HG03045 (cell line): ENCODE data around the gene ANKS6.
A peak's percentile ranks its signal among the peaks of the same experiment; 100 is the strongest.

Source experiments
- ATAC-seq: cut with Tn5 transposase; IDR thresholded peaks from one replicate; pipeline ENCODE4 v1.9.1; 2021; ENCODE audit warnings: mild to moderate bottlenecking, moderate library complexity; ENCODE audit not compliant: unreplicated experiment

The ANKS6 gene

DNA sequence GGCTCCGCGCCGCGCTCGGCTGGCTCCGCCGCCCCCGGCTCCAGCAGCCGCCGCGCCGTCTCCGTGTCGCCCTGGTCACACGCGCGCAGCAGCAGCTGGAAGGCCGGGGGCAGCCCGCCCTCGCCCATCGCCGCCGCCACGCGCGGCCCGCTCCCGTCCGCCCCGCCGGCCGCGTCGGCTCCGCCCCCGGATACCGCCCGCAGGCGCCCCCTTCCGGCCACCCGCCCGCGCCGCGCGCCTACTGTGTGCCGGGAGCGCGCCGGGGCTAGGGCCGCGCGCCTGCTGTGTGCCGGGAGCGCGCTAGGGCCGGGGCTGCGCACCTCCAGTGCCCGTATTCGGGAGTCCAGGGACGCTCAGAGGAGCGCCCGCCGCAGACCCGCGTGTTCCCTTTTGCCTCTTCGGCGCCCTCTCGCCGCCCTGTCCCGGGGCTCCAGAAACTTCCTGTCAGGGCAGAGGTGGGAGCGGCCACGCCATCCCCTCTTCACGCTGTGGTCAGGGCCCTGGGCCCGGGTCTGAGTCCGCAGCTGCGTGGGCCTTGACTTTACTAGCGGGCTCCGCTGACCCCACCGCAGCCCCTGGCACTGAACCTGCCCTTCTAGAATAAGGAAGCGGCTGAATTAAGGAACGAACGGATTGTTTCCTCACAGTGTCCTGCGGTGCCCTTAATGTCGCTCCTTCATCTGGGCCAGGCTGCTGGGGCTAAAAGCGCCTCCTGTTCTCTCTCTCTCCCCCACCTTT lies at the start of gene ANKS6:
ANKS6 (minus strand) TSS at position 192 of the 738 bp plus-strand sequence; CDS start at position 128, 64 bp downstream.
- ATAC-seq = peak; percentile 88

- no peak for ATAC-seq
Observed at GRCh38 chr9:98846081-98846480, 49.7 kb upstream of the ANKS6 start.

GRCh38 chr9:98842510-98842909 lies 46.2 kb upstream of the ANKS6 start:
- no peak for ATAC-seq

- ATAC-seq = no peak
Observed at GRCh38 chr9:98839724-98840123, 43.4 kb upstream of the ANKS6 start.

GRCh38 chr9:98838868-98839565 lies 42.7 kb upstream of the ANKS6 start:
- ATAC-seq = no peak

DNA sequence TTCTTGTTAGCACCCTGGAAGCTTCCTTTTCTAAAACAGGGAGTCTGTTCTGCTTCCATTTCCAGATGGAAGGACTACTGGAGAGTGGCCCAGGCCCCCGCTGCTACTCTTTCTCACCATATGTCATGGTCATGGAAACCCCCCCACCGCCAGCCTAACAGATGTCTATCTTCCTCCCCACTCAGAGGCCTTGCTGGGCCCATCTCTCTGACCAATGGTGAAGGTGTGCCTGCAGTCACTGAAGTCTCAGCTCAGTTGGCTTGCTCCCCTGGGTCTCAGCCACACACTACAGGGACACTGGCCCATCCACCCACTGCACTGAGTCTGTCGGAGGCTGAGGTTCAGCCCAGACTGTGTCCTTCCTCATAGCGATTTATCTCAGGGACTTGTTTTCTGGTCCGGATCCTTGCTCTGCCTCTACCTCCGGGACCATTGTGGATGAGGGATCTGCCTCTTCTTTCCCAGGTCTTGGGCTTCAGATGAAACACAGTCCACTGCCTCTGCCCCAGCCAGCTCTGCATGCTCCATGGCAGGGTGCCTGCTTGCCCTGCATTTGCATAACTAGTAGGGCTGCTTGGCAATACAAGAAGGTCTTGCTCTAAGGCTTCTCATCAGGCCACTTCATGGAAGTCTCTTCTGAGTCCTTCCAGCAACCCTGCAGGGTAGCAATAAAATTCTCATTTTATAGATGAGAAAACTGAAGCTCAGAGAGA lies 42.0 kb upstream of the ANKS6 start:
- ATAC-seq = no peak

- ATAC-seq = no peak
Observed at GRCh38 chr9:98837516-98837915, 41.2 kb upstream of the ANKS6 start.

DNA sequence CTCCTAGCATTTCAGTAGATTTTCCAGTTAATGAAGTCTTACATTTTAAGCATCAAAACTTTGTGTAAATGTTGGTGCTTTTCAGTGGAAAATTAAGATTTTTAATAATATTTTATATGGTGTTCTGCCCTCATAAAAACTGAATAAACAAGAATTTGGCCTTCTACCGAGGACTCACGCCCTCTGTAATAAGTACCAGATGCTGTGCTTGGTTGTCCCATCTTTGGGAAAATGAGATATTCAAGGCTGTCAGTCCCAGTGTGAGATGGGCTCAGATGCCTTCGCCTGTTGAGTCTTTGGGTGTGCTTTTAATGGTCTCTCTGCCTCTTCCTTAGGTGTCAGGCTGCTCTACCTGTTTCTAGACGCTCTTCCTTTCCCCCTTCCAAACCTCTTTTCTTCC lies 39.9 kb upstream of the ANKS6 start:
- no peak for ATAC-seq

DNA sequence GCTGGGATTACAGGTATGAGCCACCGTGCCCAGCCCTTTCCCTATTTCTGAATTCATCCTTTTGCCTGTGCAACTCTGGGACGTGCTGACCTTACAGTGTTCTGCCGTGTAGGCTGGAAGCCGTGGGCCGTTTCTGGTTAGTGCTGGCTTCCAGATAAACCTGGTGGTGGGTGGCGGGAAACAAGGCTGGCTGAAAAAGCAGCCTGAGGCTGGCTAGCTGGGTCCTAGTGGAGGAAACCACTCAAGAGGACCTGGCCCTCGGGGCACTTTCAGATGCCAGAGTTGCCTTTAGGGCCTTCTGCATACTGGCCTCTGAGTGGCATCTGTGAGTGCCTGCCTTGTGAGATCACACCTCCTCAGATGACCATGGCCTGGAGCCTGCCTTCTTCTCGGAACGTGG lies 38.0 kb upstream of the ANKS6 start:
- ATAC-seq = no peak

- no peak for ATAC-seq
Observed at GRCh38 chr9:98833090-98833956, 37.0 kb upstream of the ANKS6 start.

DNA sequence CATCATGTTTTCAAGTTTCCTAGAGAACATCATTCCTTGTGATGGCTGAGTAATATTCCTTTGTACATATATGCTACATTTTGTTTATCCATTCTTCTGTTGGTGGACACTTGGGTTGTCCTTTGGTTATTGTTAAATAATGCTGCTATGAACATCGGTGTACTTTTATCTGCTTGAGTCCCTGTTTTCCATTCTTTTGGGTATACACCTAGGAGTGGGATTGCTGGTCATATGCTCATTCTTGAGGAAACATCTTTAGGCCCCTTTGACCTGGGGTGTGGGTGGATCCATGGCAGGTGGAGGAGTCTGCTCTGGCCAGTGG lies 36.4 kb upstream of the ANKS6 start:
- ATAC-seq = no peak

DNA sequence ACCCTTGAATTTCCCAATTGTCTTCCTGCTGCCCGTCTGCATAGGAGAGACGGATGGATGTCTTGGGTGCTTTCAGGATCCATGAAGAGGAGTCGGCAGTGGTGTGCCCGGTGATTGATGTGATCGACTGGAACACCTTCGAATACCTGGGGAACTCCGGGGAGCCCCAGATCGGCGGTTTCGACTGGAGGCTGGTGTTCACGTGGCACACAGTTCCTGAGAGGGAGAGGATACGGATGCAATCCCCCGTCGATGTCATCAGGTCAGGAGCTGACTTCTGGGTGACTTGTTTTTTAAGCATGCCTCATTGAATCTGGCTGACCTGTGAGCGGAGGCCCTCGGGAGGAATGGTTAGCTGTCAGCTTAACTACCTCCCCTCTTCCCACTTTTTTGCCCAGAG lies 35.3 kb upstream of the ANKS6 start:
- no peak for ATAC-seq

DNA sequence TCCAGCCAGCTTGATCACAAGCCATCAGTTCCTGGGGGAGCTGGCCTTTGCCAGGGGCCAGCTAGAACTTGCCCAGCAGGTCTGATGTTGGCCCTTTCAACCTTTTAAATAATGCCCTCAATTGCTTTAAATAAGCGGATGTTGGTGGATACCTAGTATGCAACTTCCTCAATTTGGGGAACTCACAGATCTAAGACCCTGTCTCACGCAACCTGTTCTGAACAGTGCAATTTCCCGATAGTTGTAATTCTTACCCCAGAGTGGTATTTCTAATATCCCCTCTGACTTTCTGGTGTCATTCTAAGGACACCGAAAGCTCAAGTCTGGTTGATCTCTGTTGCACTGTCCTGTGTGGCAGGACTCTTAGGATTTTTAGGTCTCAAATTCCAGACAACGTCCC lies 34.2 kb upstream of the ANKS6 start:
- no peak for ATAC-seq

GRCh38 chr9:98829766-98830165 lies 33.4 kb upstream of the ANKS6 start:
- ATAC-seq = no peak

DNA sequence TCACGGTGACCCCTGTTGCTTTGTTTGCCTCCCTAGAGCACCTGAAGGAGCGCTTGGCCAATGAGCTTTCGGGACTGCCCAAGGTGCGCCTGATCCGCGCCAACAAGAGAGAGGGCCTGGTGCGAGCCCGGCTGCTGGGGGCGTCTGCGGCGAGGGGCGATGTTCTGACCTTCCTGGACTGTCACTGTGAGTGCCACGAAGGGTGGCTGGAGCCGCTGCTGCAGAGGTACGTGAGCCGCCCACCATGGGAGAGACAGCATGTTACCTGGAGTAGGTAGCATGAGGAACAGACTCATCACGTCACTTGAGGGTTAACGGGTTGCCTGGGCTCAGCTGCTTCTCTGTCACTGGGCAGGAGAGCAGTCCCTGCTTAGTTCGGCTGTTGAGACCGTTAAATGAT lies 30.4 kb upstream of the ANKS6 start:
- ATAC-seq = no peak

DNA sequence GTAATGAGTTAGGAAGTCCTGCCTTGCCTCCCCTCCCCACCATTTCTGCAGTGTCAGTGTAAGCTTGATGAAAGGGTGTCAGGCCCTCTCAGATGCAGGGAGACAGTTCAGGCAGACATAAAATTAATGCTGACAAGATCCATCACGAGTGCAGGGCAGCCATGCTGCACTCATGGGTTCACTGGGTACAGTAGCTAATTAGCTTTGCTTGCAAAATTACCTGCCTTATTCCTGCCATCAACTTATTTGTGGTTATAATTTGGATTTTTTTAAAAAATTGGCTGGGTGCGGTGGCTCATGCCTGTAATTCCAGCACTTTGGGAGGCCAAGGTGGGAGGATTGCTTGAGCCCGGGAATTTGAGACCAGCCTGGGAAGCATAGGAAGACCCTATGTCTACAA lies 29.1 kb upstream of the ANKS6 start:
- no peak for ATAC-seq

DNA sequence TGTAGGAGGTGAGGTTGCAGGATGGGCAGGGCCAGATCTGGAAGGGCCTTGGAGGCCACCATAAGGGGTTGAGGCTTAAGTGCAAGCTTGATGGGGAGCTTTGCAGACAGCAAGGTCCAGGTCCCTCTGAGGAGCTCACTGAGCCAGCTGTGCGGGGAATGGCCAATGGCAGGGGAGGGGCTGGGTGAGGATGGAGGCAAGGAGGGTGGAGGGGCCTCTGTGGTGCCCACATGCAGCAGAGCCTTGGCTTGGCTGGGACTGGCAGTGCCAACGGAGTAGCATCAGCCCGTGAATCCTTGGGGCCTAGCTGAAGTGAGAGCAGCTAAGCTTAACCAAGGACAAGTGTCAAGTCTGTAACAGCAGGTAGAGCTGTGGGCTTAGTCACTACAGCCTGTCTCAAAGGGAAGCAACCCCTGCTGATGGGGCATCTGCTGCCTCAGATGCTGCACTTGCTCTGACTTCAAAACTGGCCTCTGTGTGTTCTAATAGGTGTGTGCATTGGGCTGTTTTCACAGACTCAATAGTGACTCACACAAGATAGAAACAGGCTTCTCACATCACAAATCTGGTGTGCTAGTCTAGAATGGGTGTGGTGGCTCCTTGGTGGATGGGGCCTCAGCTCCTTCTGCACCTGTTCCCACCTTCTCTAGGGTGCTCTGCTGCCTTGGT lies 27.4 kb upstream of the ANKS6 start:
- no peak for ATAC-seq

DNA sequence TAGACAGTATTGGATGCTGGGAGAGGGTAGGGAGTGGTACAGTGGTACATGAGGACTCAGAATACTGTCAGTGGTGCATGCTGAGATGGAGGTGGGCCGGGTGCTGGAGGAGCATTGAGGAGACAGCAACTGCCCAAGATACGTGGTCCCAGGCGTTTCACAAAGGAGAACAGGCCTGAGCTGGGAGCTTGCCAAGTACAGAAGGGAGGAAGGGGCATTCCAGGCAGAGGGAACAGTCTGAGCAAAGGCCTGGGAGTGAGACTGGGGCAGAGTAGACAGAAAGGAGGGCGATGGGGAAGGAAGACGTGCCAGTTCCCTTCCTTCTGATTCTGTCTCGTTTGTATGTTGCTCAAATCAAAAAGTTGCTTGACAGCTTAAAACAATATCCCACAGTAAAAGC lies 26.3 kb upstream of the ANKS6 start:
- no peak for ATAC-seq

GRCh38 chr9:98821831-98822230 lies 25.5 kb upstream of the ANKS6 start:
- ATAC-seq = no peak

DNA sequence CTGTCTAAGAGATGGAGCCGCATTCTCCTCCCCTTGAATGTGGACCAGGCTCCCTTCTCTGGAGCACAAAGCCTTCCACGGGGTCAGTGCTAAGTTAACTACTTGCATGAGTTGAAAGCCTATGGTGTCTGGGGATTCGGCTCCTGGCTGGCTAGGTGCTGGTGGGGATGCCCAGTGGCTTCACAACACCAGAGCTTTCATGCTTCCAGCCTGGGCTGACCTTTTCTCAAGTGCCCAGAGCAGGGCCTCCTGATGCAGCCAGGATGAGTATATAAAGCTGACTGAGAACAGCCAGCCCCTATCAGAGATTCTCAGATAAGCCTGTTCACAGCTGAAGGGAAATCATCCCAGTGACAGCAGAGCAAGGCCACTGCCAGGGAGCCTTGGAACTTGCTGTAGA lies 22.9 kb upstream of the ANKS6 start:
- no peak for ATAC-seq

- no peak for ATAC-seq
Observed at GRCh38 chr9:98818764-98819163, 22.4 kb upstream of the ANKS6 start.
